Measurements from ENCODE around the gene CMSS1.
"Not testable (repeated sequence)": the region's sequence is repeated elsewhere in the genome, so short reads cannot be mapped to it uniquely, and the experiment has no call there.

The CMSS1 gene

GRCh38 chr3:100024520-100025303 lies 207.1 kb downstream of the CMSS1 start:
- DNase-seq (ENCODE audit: low read depth), result no peak

- peak; percentile 17 for DNase-seq (ENCODE audit: low read depth)
Observed at GRCh38 chr3:100027321-100027720, 209.7 kb downstream of the CMSS1 start.

- no peak for DNase-seq (ENCODE audit: low read depth)
Observed at GRCh38 chr3:100029052-100029451, 211.4 kb downstream of the CMSS1 start.

- DNase-seq (ENCODE audit: low read depth), result no peak
Observed at GRCh38 chr3:100029689-100030088, 212.0 kb downstream of the CMSS1 start.

- peak; percentile 42 for DNase-seq (ENCODE audit: low read depth)
Observed at GRCh38 chr3:100030346-100030745, 212.7 kb downstream of the CMSS1 start.

GRCh38 chr3:100030914-100031425 lies 213.3 kb downstream of the CMSS1 start:
- no peak for DNase-seq (ENCODE audit: low read depth)

- DNase-seq (ENCODE audit: low read depth), result peak; percentile 74
Observed at GRCh38 chr3:100032243-100032642, 214.6 kb downstream of the CMSS1 start.

- no peak for DNase-seq (ENCODE audit: low read depth)
Observed at GRCh38 chr3:100033184-100033583, 215.5 kb downstream of the CMSS1 start.

GRCh38 chr3:100033903-100034471 lies 216.3 kb downstream of the CMSS1 start:
- no peak for DNase-seq (ENCODE audit: low read depth)

GRCh38 chr3:100039075-100039474 lies 221.4 kb downstream of the CMSS1 start:
- DNase-seq (ENCODE audit: low read depth), result no peak

GRCh38 chr3:100040451-100041225 lies 223.0 kb downstream of the CMSS1 start:
- peak; percentile 54 for DNase-seq (ENCODE audit: low read depth)

- peak; percentile 94 for DNase-seq (ENCODE audit: low read depth)
Observed at GRCh38 chr3:100041328-100041749, 223.7 kb downstream of the CMSS1 start.

GRCh38 chr3:100042166-100042981 lies 224.7 kb downstream of the CMSS1 start:
- peak; percentile 93 for DNase-seq (ENCODE audit: low read depth)

- DNase-seq (ENCODE audit: low read depth), result no peak
Observed at GRCh38 chr3:100043271-100043670, 225.6 kb downstream of the CMSS1 start.

GRCh38 chr3:100044369-100044768 lies 226.7 kb downstream of the CMSS1 start:
- DNase-seq (ENCODE audit: low read depth), result no peak

GRCh38 chr3:100045696-100046095 lies 228.0 kb downstream of the CMSS1 start:
- peak; percentile 94 for DNase-seq (ENCODE audit: low read depth)

GRCh38 chr3:100046986-100047385 lies 229.3 kb downstream of the CMSS1 start:
- no peak for DNase-seq (ENCODE audit: low read depth)

GRCh38 chr3:100047455-100048141 lies 229.9 kb downstream of the CMSS1 start:
- DNase-seq (ENCODE audit: low read depth), result peak; percentile 96

- DNase-seq (ENCODE audit: low read depth), result no peak
Observed at GRCh38 chr3:100048248-100048647, 230.6 kb downstream of the CMSS1 start.

- DNase-seq (ENCODE audit: low read depth), result not testable (repeated sequence)
Observed at GRCh38 chr3:100051513-100051912, 233.9 kb downstream of the CMSS1 start.

- no peak for DNase-seq (ENCODE audit: low read depth)
Observed at GRCh38 chr3:100053951-100054620, 236.4 kb downstream of the CMSS1 start.

All from ELR (cell line).